H1 (cell line): ENCODE measurements around the gene IKZF1. TPM values are rescaled to one million over a fixed set of nuclear protein-coding genes. Genes with fewer than 3 reads are reported as not detected.

ENCODE experiments used
- CTCF ChIA-PET: fragments of 300-600 bp; sonication (Branson Sonifier 250); formaldehyde crosslinking; loops from one replicate; lab custom pipeline; 2021; ENCODE audit not compliant: partially characterized antibody; lab: Charles Lee
- POLR2A ChIA-PET: fragments of 300-600 bp; sonication (Branson Sonifier 250); formaldehyde crosslinking; loops from one replicate; lab custom pipeline; 2021; ENCODE audit warnings: inconsistent platforms; ENCODE audit not compliant: partially characterized antibody; lab: Charles Lee
- DNase-seq, 2 experiments: peaks; one replicate each; pipeline versions ENCODE4 v3.0.0 to v3.0.0-alpha.2; 2010 to 2022; ENCODE audit warnings: low spot score in 2 of 2, low read depth in 1 of 2, mixed read lengths in 1 of 2
- FAIRE-seq: peaks from 2 replicates; lab custom pipeline; 2011; peaks lifted over from hg19 to GRCh38; lab: Jason Lieb, UNC
- H2AFZ ChIP-seq: 2 replicates; pipeline ENCODE4 v1.8.1; 2012; ENCODE audit warnings: low read length, inconsistent platforms
- H2AK5ac ChIP-seq: 2 replicates; pipeline ENCODE4 v1.6.1; 2013; ENCODE audit warnings: low read depth, low read length
- H2BK120ac ChIP-seq: replicated peaks from 2 replicates; pipeline ENCODE3; 2013; ENCODE audit warnings: low read depth, low read length, inconsistent platforms
- H2BK12ac ChIP-seq: 2 replicates; pipeline ENCODE4 v1.6.1; 2013; ENCODE audit warnings: low read depth, low read length
- H2BK15ac ChIP-seq: 2 replicates; pipeline ENCODE4 v1.6.1; 2013; ENCODE audit warnings: low read length
- H2BK20ac ChIP-seq: 2 replicates; pipeline ENCODE4 v1.6.1; 2013; ENCODE audit warnings: low read length
- H2BK5ac ChIP-seq: 2 replicates; pipeline ENCODE4 v1.6.1; 2013; ENCODE audit warnings: low read depth, low read length
- H3K14ac ChIP-seq: 2 replicates; pipeline ENCODE4 v1.6.1; 2013; ENCODE audit warnings: inconsistent platforms; ENCODE audit not compliant: insufficient read length
- H3K18ac ChIP-seq: 2 replicates; pipeline ENCODE4 v1.6.1; 2013; ENCODE audit warnings: low read length; ENCODE audit errors: extremely low read depth
- H3K23ac ChIP-seq: 2 replicates; pipeline ENCODE4 v1.6.1; 2013; ENCODE audit warnings: inconsistent platforms; ENCODE audit not compliant: insufficient read length
- H3K23me2 ChIP-seq: 2 replicates; pipeline ENCODE4 v1.6.1; 2013; ENCODE audit warnings: low read depth, low read length
- H3K27ac ChIP-seq: 2 replicates; pipeline ENCODE4 v1.6.1; 2011; ENCODE audit warnings: low read depth, low read length, inconsistent platforms
- H3K27me3 ChIP-seq, 4 experiments: replicated peaks in 1 of 4; 1 replicate in 1 of 4; 2 replicates in 3 of 4; pipeline versions ENCODE4 v1.6.1 to v1.8.1; 2011 to 2013; ENCODE audit warnings: low read length in 3 of 4, mild to moderate bottlenecking in 3 of 4, inconsistent platforms in 2 of 4, mixed read lengths in 2 of 4, moderate library complexity in 1 of 4; ENCODE audit not compliant: control insufficient read depth in 3 of 4, insufficient read depth in 3 of 4; ENCODE audit errors: extremely low read depth in 1 of 4
- H3K36me3 ChIP-seq, 4 experiments: 2 replicates each; pipeline versions ENCODE4 v1.6.1 to v1.8.1; 2011 to 2013; ENCODE audit warnings: mild to moderate bottlenecking in 4 of 4, low read length in 3 of 4, moderate library complexity in 2 of 4, control low read depth in 1 of 4, inconsistent platforms in 1 of 4; ENCODE audit not compliant: insufficient read depth in 4 of 4, control insufficient read depth in 2 of 4
- H3K4ac ChIP-seq: replicated peaks from 2 replicates; pipeline ENCODE3; 2013; ENCODE audit warnings: low read length, low read depth, mixed read lengths, inconsistent platforms; ENCODE audit not compliant: insufficient read length
- H3K4me1 ChIP-seq, 4 experiments: replicated peaks in 1 of 4; 1 replicate in 1 of 4; 2 replicates in 3 of 4; pipeline versions ENCODE4 v1.6.1 to v1.8.1; 2011 to 2013; ENCODE audit warnings: low read length in 3 of 4, inconsistent platforms in 2 of 4, mixed read lengths in 1 of 4; ENCODE audit not compliant: insufficient read depth in 4 of 4, control insufficient read depth in 3 of 4
- H3K4me2 ChIP-seq, 2 experiments: 2 replicates each; pipeline versions ENCODE4 v1.6.1 to v1.8.1; 2011 to 2013; ENCODE audit warnings: low read depth in 2 of 2, low read length in 2 of 2, control low read depth in 1 of 2, inconsistent platforms in 1 of 2, mild to moderate bottlenecking in 1 of 2; ENCODE audit not compliant: insufficient read depth in 1 of 2
- H3K4me3 ChIP-seq, 4 experiments: fragments of 200-600, 300-600 bp in 1 of 4; sonication (generic), shearing (Covaris generic), sonication (Bioruptor Twin) in 1 of 4; 2 replicates each; pipeline versions ENCODE4 v1.5.1 to v1.8.1; 2011 to 2016; ENCODE audit warnings: low read length in 4 of 4, low read depth in 3 of 4, control low read depth in 2 of 4, inconsistent platforms in 2 of 4, mild to moderate bottlenecking in 2 of 4, mixed read lengths in 1 of 4, moderate library complexity in 1 of 4; ENCODE audit not compliant: insufficient read depth in 2 of 4; ENCODE audit errors: extremely low read depth in 1 of 4
- H3K56ac ChIP-seq: replicated peaks from 2 replicates; pipeline ENCODE3; 2013; ENCODE audit warnings: low read depth, mild to moderate bottlenecking, mixed read lengths, low read length, inconsistent platforms; ENCODE audit not compliant: insufficient read length
- H3K79me1 ChIP-seq: 2 replicates; pipeline ENCODE4 v1.6.1; 2013; ENCODE audit warnings: low read depth, low read length, control low read depth
- H3K79me2 ChIP-seq, 2 experiments: 2 replicates each; pipeline versions ENCODE4 v1.6.1 to v1.8.1; 2012 to 2013; ENCODE audit warnings: low read length in 2 of 2, mild to moderate bottlenecking in 2 of 2, inconsistent platforms in 1 of 2; ENCODE audit not compliant: insufficient read depth in 2 of 2, control insufficient read depth in 1 of 2
- H3K9ac ChIP-seq, 4 experiments: replicated peaks in 1 of 4; 1 replicate in 1 of 4; 2 replicates in 3 of 4; pipeline versions ENCODE4 v1.6.1 to v1.8.1; 2011 to 2013; ENCODE audit warnings: low read depth in 3 of 4, low read length in 3 of 4, control low read depth in 2 of 4, mild to moderate bottlenecking in 2 of 4, moderate library complexity in 2 of 4, inconsistent platforms in 1 of 4; ENCODE audit errors: extremely low read depth in 1 of 4
- H3K9me3 ChIP-seq, 2 experiments: 2 replicates each; pipeline versions ENCODE4 v1.6.1 to v1.8.1; 2012 to 2013; ENCODE audit warnings: mild to moderate bottlenecking in 2 of 2, moderate library complexity in 2 of 2, control low read depth in 1 of 2, inconsistent platforms in 1 of 2, low read depth in 1 of 2, low read length in 1 of 2, mixed read lengths in 1 of 2; ENCODE audit not compliant: insufficient read depth in 2 of 2
- H4K20me1 ChIP-seq, 2 experiments: replicated peaks in 1 of 2; 2 replicates each; pipeline versions ENCODE3 to v1.8.1; 2011 to 2013; ENCODE audit warnings: inconsistent platforms in 2 of 2, low read length in 2 of 2, mild to moderate bottlenecking in 1 of 2; ENCODE audit not compliant: insufficient read depth in 2 of 2, control insufficient read depth in 1 of 2
- H4K5ac ChIP-seq: 2 replicates; pipeline ENCODE4 v1.6.1; 2013; ENCODE audit warnings: low read length, low read depth, mixed read lengths, inconsistent platforms; ENCODE audit not compliant: insufficient read length
- H4K8ac ChIP-seq: 2 replicates; pipeline ENCODE4 v1.8.0; 2013; ENCODE audit warnings: mild to moderate bottlenecking, moderate library complexity, low read length, inconsistent platforms; ENCODE audit not compliant: insufficient read depth; ENCODE audit errors: extremely low read depth
- H4K91ac ChIP-seq: replicated peaks from 2 replicates; pipeline ENCODE3; 2013; ENCODE audit warnings: low read length, mixed read lengths, inconsistent platforms; ENCODE audit not compliant: insufficient read length
- GTF2F1 ChIP-seq: IDR thresholded peaks from 2 replicates; pipeline ENCODE4 v1.6.1; 2012; ENCODE audit warnings: low read depth, low read length, improper control_type of control experiment, borderline replicate concordance
- KDM5A ChIP-seq: fragments of 200-600 bp; IDR thresholded peaks from 2 replicates; pipeline ENCODE4 v1.7.1; 2012; ENCODE audit warnings: mild to moderate bottlenecking, low read length, inconsistent platforms, mixed read lengths
- NANOG ChIP-seq: IDR thresholded peaks from 2 replicates; pipeline ENCODE4 v1.6.1; 2011; ENCODE audit warnings: low read length, low read depth, mild to moderate bottlenecking, inconsistent platforms; ENCODE audit not compliant: insufficient read depth, poor library complexity, severe bottlenecking
- SAP30 ChIP-seq: fragments of 300-600 bp; sonication (generic); IDR thresholded peaks from 2 replicates; pipeline ENCODE4 v1.7.1; 2012; ENCODE audit warnings: low read length, moderate library complexity, mild to moderate bottlenecking, inconsistent platforms; ENCODE audit not compliant: insufficient read depth, insufficient replicate concordance
- SP4 ChIP-seq: IDR thresholded peaks from 2 replicates; pipeline ENCODE4 v1.6.1; 2012; ENCODE audit warnings: low read length, inconsistent platforms
- SUZ12 ChIP-seq: fragments of 200-600 bp; sonication (generic); IDR thresholded peaks from 2 replicates; pipeline ENCODE4 v1.6.1; 2012; ENCODE audit warnings: mild to moderate bottlenecking, inconsistent platforms, low read length, moderate library complexity, mixed read lengths
- TAF1 ChIP-seq: IDR thresholded peaks from 2 replicates; pipeline ENCODE4 v1.6.1; 2011; ENCODE audit warnings: mild to moderate bottlenecking, low read depth, low read length
- ZNF274 ChIP-seq: IDR thresholded peaks from 2 replicates; pipeline ENCODE4 v1.7.0; 2012; ENCODE audit warnings: low read length, borderline replicate concordance; ENCODE audit errors: extremely low read depth
- WGBS, 2 experiments: shearing (Covaris generic) in 1 of 2; methylation state at CpG; one replicate each; pipeline versions ENCODE4 v1.1.6 to v1.1.7; 2013 to 2015; ENCODE audit warnings: low lambda C conversion rate in 2 of 2, mixed read lengths in 2 of 2, inconsistent platforms in 1 of 2, low coverage in 1 of 2, missing lambda C conversion rate in 1 of 2; ENCODE audit not compliant: insufficient replicate concordance in 2 of 2, insufficient coverage in 1 of 2, insufficient read length in 1 of 2; ENCODE audit errors: extremely low coverage in 1 of 2, missing lambda C conversion rate in 1 of 2; 5-methylcytosine and 5-hydroxymethylcytosine counted together
- polyA plus RNA-seq, 7 experiments: library from polyadenylated mRNA; depleted of rRNA in 3 of 7; stranded (reverse) in 5 of 7; unstranded in 2 of 7; fragments of >200 nt in 5 of 7; fragments of 200-250 nt in 2 of 7; gene quantifications; 1 replicate in 5 of 7; 2 replicates in 1 of 7; 4 replicates in 1 of 7; pipeline versions ENCODE4 v1.2.1 to v1.2.3, GENCODE V29; 2011 to 2013; ENCODE audit warnings: missing spikeins in 2 of 7, mixed read lengths in 2 of 7
- total RNA-seq: library from RNA; stranded (reverse); fragmentation: NEBNext Ultra II Directional; extraction: Animal tissue kit (Norgen Biotek cat#: 25700); gene quantifications from 2 replicates; pipeline ENCODE4 v1.2.1, GENCODE V29; 2021

Gene IKZF1
- total and polyA plus RNA-seq, 2 of the 8 experiments (the other 6 are each of a cell fraction or from before 2014, with no cell fraction given): 0.74 to 1.5 TPM

- POLR2A ChIA-PET: interaction anchor here (1.2 kb wide), 1 partner anchor 13 kb away, joined by 3 read pairs; no protein-coding TSS in a partner anchor
- Histone ChIP-seq H2AK5ac (no peak overlapping the region), H2BK15ac (no peak overlapping the region), H3K4me1 (peaks cover 2 to 5% (median 3%) of the 10 kb centered on the region in 4 experiments; a peak in 6 of 7 replicates), H3K23ac (no peak overlapping the region), H3K27ac (no peak overlapping the region), H2BK120ac (no peak overlapping the region), H3K4me3 (peak overlapping the region; percentile 46 to 63 (median 54); a peak in 6 of 8 replicates), H3K27me3 (peaks cover 0 to 5% (median 5%) of the 10 kb centered on the region in 4 experiments; a peak in 4 of 7 replicates), H4K20me1 (no peaks in the 10 kb centered on the region), H4K91ac (no peak overlapping the region), H2AFZ (no peak overlapping the region), H4K8ac (no peak overlapping the region), H3K23me2 (no peaks in the 10 kb centered on the region; the same call in 1 of the 2 replicates), H3K9me3 (no peaks in the 10 kb centered on the region), H2BK20ac (no peak overlapping the region), H2BK12ac (no peak overlapping the region), H3K79me2 (no peaks in the 10 kb centered on the region), H3K14ac (no peak overlapping the region), H3K9ac (no peak overlapping the region; a peak in 1 of 7 replicates), H2BK5ac (no peak overlapping the region), H3K79me1 (no peaks in the 10 kb centered on the region), H3K56ac (no peak overlapping the region), H3K18ac (no peak overlapping the region), H3K36me3 (peaks cover 0 to 9% (median 5%) of the 10 kb centered on the region in 4 experiments; a peak in 3 of 8 replicates), H3K4ac (no peak overlapping the region), H4K5ac (no peak overlapping the region), H3K4me2 (peak overlapping the region; percentile 72 to 87)
- DNase-seq: no peak
- no peak for FAIRE-seq
- 50% methylated on average over 5 of the region's 5 CpGs; no CpG with 5 or more reads in 1 of the 2 experiments for WGBS, 2 experiments
- CTCF ChIA-PET: interaction anchor here (1.0 to 1.4 kb wide), 4 partner anchors 11 to 31 kb away, joined by 3 to 6 read pairs (median 4); no protein-coding TSS in a partner anchor
- TF ChIP-seq GTF2F1: no peak
- TF ChIP-seq SUZ12: no peak
- TF ChIP-seq KDM5A: no peak
- TF ChIP-seq ZNF274: no peak
- TF ChIP-seq TAF1: no peak
- TF ChIP-seq SAP30: no peak
- TF ChIP-seq NANOG: no peak
- no peak for TF ChIP-seq SP4
Measured at GRCh38 chr7:50449501-50449880, 145.0 kb downstream of the IKZF1 start.
